ENCODE results near the gene CNMD.
A peak's percentile ranks its signal among the peaks of the same experiment; 100 is the strongest.
"Not testable (repeated sequence)": the region's sequence is repeated elsewhere in the genome, so short reads cannot be mapped to it uniquely, and the experiment has no call there.

Gene CNMD

DNA sequence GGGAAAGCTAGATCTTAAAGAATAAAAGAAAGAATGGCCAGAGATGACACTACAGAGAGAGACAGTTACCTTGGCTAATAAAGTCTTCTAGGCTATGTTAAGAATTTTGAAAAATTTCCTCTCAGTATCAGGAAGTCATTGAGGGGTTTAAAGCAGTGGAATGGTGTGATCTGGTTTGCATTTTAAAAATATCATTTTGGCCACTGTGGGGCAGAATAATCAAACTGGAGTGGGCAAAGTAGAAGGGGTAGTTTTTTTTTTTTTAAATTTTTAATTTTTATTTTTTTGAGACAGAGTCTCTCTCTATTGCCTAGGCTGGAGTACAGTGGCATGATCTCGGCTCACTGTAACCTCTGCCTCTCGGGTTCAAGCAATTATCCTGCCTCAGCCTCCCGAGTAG, 4.4 kb upstream of the CNMD start:
- no peak for DNase-seq (ENCODE audit: low read depth)

- no peak for DNase-seq (ENCODE audit: low read depth)
Measured at GRCh38 chr13:52743569-52743968, 3.9 kb upstream of the CNMD start.

- DNase-seq (ENCODE audit: low read depth), result no peak
Measured at GRCh38 chr13:52738719-52739467, 727 bp downstream of the CNMD start.

GRCh38 chr13:52737965-52738364, 1.7 kb downstream of the CNMD start:
- DNase-seq (ENCODE audit: low read depth), result no peak

- DNase-seq (ENCODE audit: low read depth), result no peak
Measured at GRCh38 chr13:52737451-52737850, 2.2 kb downstream of the CNMD start.

DNA sequence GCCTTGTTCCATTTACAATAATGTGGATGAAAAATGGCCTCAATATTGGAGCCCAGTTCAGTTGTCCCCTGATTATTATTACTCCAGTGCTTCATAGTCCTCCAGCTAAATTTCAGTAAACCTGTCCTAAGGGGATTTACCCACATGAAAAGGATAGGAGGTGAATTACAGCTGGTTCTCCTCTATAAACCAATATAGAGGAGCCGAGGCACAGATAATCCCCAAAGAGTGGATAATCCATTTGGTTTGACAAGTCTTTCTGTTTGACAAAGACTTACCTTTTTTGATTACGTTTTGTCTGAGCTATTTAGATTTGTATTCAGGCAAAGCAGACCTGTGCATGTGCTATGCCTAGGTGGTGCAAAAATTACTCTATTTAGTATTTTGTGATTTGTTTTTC, 2.7 kb downstream of the CNMD start:
- no peak for DNase-seq (ENCODE audit: low read depth)

DNA sequence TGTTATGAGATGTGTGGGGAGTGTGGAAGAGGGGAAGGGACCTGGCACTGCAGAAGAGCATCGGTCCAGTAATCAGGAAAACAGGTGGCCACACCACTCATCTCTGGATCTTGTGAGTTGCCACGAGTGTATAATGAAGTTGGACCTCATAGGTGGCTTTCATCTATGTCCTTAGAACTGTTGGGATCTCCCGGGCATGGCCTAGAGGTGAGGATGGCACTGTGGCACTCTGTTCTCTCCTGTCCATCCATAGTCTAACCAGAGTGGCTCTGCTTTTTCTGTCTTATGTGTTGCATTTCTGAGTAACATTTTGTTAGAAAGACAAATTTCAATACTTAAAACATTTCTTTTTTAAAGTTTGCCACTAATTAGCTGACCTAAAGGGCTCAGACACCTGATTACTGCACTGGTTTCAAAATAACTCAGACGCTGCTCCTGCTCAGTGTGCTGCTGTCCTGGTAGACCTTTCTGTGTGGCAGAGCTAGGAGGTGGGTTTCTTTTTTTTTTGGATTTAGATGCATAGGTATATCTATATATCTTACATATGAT, 5.5 kb downstream of the CNMD start:
- DNase-seq (ENCODE audit: low read depth), result no peak

GRCh38 chr13:52726258-52726657, 13.4 kb downstream of the CNMD start:
- DNase-seq (ENCODE audit: low read depth), result no peak

DNA sequence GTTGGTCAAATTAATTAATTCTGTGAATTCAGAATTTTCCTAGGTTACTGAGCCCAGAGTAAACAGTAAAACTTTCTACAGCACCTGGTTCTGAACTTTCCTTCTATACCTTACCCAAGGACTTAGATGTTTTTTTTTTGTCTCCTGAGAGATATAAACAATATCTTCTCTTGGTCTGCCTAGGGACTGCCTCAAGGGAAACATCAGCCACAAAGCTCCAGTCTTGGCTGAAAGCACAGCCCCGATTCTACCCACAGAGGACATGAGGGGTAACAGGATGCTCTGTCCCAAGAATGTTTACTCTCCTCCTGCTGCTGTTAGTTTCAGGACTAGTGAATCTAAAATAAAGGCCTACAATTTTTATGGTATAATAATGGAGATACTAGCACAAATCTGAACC, 14.3 kb downstream of the CNMD start:
- DNase-seq (ENCODE audit: low read depth), result no peak

DNA sequence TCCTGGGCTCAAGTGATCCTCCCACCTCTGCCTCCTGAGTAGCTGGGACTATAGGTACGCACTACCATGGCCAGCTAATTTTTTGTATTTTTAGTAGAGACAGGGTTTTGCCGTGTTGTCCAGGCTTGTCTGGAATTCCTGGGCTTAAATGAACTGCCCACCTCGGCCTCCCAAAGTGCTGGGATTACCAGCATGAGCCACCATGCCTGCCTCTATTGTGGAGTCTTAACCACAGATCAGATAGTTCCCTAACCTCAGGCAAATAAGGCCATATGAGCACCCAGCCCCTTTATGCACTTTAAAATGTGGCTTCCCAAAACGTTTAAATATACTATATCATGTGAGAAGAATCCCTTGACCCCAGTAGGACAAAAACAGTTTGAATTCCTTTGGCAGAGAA, 16.4 kb downstream of the CNMD start:
- DNase-seq (ENCODE audit: low read depth), result no peak

DNA sequence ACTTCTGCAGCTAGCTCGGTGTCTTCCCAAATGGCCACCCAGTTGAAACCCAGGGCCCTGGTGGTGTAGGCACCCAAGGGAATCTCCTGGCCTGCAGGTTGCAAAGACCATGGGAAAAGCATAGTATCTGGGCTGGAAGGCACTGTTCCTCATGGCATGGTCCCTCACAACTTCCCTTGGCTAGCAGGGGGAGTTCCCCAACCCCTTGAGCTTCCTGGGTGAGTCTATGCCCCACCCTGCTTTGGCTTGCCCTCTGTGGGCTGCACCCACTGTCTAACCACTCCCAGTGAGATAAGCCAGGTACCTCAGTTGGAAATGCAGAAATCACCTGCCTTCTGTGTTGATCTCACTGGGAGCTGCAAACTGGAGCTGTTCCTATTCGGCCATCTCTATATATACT, 18.3 kb downstream of the CNMD start:
- DNase-seq (ENCODE audit: low read depth), result not testable (repeated sequence)

GRCh38 chr13:52720904-52721303, 18.7 kb downstream of the CNMD start:
- DNase-seq (ENCODE audit: low read depth), result not testable (repeated sequence)

DNA sequence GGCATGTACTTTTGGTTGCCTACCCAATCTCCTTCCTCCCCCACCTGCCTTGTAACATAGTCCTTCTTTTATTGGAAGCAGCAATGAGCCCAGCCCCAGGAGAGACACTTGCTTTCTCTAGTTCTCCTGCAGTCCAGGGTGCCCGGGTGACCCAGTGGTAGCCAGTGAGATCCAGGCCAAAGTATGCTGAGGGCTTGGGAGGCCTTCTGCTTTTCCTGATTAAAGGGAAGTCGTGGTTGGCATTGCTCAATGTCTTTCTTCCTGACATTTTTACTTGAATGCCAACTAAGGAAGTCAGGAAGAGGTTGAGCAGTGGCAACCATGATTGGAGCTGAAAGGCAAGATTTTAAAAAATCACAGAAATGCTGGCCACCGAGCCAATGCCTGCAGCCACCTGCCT, 25.7 kb downstream of the CNMD start:
- DNase-seq (ENCODE audit: low read depth), result no peak

DNA sequence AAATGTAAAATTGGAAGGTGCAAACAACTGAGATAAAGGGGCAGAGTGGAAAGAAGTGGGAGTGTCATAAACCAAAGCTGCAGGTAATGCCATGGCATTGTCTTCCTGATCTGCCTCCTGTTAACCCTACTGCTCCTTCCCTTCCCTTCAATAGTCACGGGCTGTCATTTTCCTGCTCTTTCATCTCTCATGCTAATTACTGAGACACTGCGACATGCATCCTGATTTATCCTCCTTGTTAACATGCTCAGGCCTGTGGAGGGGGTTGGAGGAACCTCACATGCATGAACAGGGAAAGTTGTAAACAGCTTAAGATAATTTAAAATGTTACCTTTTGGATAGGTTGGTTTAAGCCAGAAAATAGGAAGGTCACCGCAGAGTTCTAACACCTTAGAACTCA, 27.2 kb downstream of the CNMD start:
- no peak for DNase-seq (ENCODE audit: low read depth)

DNA sequence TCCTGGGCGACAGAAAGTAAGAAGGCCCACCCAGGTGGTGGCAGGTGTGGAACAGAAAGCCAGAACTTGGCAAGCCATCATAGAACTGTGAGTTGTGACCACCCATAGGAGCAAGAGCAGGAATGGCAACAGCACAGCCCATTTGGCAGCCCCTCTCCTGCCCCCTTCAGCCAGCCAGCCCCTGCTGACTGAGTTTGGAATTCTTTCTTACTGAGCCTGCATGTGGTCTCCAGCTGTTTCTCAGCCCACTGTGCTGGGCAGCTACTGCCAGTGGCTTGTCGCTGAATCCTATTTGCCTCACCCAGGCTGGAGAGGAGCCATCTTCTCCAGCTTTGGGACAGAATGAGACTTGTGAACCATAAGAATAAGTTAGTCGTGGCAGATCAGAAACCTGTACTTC, 28.3 kb downstream of the CNMD start:
- DNase-seq (ENCODE audit: low read depth), result no peak

DNA sequence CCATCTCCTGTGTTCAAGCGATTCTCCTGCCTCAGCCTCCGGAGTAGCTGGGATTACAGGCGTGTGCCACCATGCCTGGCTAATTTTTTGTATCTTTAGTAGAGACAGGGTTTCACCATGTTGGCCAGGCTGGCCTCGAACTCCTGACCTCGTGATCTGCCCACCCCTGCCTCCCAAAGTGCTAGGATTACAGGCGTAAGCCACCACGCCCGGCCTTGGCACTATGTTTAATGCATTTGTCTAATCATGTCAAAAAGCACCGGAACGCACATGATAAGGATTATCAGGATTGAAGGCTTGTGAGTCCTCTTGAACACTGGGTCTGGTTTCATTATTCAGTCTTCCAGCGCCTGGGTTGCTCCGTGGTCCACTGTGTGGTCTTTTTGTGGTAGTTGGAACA, 31.4 kb downstream of the CNMD start:
- DNase-seq (ENCODE audit: low read depth), result not testable (repeated sequence)

GRCh38 chr13:52707375-52707774, 32.2 kb downstream of the CNMD start:
- peak; percentile 8 for DNase-seq (ENCODE audit: low read depth)

DNA sequence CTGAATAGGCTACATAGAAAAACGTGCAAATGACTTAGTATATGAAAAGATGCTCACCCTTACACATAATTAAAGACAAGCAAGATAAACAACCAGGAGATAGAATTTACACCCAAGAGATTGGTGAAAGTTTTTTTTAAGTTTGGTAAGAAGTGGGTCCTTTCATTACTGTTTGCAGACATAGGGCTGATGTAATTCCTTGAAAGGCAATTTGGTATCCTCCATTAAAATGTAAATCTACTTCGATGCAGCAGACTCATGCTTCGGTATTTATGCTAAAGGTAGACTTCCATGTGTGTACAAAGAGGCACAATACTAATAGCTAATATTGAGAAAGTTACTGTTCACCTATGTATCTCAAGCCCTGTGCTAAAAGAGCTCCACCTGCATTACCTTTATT, 33.5 kb downstream of the CNMD start:
- no peak for DNase-seq (ENCODE audit: low read depth)

DNA sequence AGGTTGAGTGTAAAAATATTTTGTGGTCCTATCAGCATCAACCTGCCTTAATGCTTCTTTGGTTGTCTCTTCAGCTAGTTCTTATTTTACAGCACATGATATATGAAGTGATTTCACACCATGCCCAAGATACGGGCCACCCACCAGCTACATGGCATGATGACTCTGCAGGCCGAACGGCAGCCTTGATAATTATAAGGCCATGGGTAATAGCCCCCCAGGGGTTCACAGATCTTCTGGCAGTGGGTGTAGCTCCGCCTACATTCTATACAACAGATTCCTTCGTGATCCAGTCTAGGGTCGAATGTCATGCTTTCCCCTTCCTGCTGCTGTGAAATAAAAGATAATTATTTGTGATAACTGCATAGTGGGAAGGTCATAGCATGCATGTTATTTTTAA, 36.1 kb downstream of the CNMD start:
- no peak for DNase-seq (ENCODE audit: low read depth)

DNA sequence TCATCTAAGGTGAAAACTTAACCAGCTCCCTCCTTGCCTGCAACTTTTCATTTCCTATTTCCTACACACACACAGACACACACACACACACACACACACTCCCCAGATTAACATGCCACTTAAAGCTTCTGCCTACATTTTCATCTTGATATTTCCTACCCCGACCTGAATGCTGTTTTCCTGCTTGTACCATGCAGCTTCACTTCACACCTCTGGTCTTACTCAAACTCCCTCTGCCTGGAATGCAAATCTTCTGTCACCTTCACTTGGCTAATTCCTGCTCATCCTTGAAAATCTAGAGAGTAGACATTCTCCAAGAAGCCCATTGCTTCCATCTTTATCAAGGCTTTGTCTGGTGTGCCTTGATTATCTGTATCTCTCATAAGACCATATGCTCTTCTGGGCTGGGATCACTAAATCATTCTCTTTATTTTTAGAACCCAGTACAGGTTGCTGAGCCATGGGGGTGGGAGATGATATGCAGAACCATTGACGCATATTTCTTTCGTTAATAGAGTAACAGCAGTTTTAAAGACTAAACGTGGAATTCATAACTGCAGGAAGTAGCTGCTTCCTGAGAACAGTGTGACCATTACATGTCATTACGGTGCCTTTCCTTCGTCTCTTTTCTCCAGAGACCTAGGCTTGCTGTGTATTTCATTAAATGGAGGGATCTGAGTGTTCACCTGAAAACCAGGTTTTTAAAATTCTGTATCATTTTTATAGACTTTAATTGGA, 37.7 kb downstream of the CNMD start:
- no peak for DNase-seq (ENCODE audit: low read depth)

GRCh38 chr13:52696566-52696965, 43.1 kb downstream of the CNMD start:
- DNase-seq (ENCODE audit: low read depth), result no peak

- peak; percentile 86 for DNase-seq (ENCODE audit: low read depth)
Measured at GRCh38 chr13:52695856-52696255, 43.8 kb downstream of the CNMD start.

DNA sequence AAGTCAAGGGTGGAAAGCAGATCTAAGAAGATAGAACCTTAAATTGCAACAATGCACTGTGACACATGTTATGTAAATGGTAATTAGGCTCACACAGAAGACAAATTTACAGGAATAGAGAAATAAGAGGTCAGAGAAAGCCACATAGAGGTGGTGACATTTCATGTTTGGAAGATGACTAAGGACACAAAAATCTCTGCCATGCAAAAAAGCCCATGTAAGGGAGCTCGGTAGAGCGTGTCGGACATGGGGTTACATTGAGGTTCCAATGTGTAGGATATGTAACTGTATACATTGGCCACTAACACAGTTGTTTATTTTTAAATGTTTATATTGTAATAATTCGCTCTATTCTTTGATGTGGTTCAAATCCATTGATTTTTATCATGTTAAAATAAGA, 53.2 kb downstream of the CNMD start:
- peak; percentile 28 for DNase-seq (ENCODE audit: low read depth)

Data from iris pigment epithelial cell (primary cell).